Hypothalamus (tissue), 51 donors: ENCODE results near the gene VWA1.
"Not testable (repeated sequence)": the region's sequence is repeated elsewhere in the genome, so short reads cannot be mapped to it uniquely, and the experiment has no call there.

Source experiments
- DNase-seq, 51 donors: peaks; one replicate each; lab custom pipeline; 2025; lab: John Stamatoyannopoulos, UW

The VWA1 gene

GRCh38 chr1:1422465-1423244, 12.8 kb upstream of the VWA1 start:
- DNase-seq, result peak in 1 of 51 donors; percentile 20

GRCh38 chr1:1423245-1423597, 12.3 kb upstream of the VWA1 start:
- DNase-seq, result no peak

GRCh38 chr1:1424707-1425106, 10.8 kb upstream of the VWA1 start:
- no peak for DNase-seq

- DNase-seq, result no peak
Measured at GRCh38 chr1:1425426-1425752, 10.1 kb upstream of the VWA1 start.

GRCh38 chr1:1425753-1426495, 9.6 kb upstream of the VWA1 start:
- peak in 37 of 51 donors; percentile 30 to 87 (median 73) for DNase-seq

GRCh38 chr1:1426496-1427105, 8.9 kb upstream of the VWA1 start:
- DNase-seq, result peak in 34 of 51 donors; percentile 26 to 89 (median 58)

- peak in 23 of 51 donors; percentile 32 to 79 (median 60) for DNase-seq
Measured at GRCh38 chr1:1427106-1427819, 8.2 kb upstream of the VWA1 start.

GRCh38 chr1:1427820-1428148, 7.7 kb upstream of the VWA1 start:
- peak in 3 of 51 donors; percentile 40 to 54 (median 53) for DNase-seq

GRCh38 chr1:1428174-1428573, 7.3 kb upstream of the VWA1 start:
- peak in 2 of 51 donors; percentile 40 to 53 for DNase-seq

- not testable (repeated sequence) for DNase-seq
Measured at GRCh38 chr1:1428967-1429366, 6.5 kb upstream of the VWA1 start.

- no peak for DNase-seq
Measured at GRCh38 chr1:1429671-1430073, 5.8 kb upstream of the VWA1 start.

GRCh38 chr1:1430114-1430982, 5.1 kb upstream of the VWA1 start:
- peak in 44 of 51 donors; percentile 29 to 85 (median 59) for DNase-seq

GRCh38 chr1:1430992-1431844, 4.3 kb upstream of the VWA1 start:
- peak in 3 of 51 donors; percentile 26 to 49 (median 33) for DNase-seq

GRCh38 chr1:1431845-1432273, 3.6 kb upstream of the VWA1 start:
- peak in 6 of 51 donors; percentile 26 to 68 (median 43) for DNase-seq

- DNase-seq, result peak in 3 of 51 donors; percentile 20 to 56 (median 32)
Measured at GRCh38 chr1:1432274-1432950, 3.1 kb upstream of the VWA1 start.

GRCh38 chr1:1432951-1433803, 2.3 kb upstream of the VWA1 start:
- DNase-seq, result peak in 39 of 51 donors; percentile 23 to 91 (median 74)

GRCh38 chr1:1433804-1434130, 1.7 kb upstream of the VWA1 start:
- DNase-seq, result peak in 2 of 51 donors; percentile 55 to 60
